ENCODE data around the gene ZNF70. TPM values are rescaled to one million over a fixed set of nuclear protein-coding genes. Genes with fewer than 3 reads are reported as not detected.

Gene ZNF70
- total and polyA plus RNA-seq, 2 donors (not counting 1 experiment from before 2014, with no cell fraction given): 2.1 to 8.3 TPM

DNA sequence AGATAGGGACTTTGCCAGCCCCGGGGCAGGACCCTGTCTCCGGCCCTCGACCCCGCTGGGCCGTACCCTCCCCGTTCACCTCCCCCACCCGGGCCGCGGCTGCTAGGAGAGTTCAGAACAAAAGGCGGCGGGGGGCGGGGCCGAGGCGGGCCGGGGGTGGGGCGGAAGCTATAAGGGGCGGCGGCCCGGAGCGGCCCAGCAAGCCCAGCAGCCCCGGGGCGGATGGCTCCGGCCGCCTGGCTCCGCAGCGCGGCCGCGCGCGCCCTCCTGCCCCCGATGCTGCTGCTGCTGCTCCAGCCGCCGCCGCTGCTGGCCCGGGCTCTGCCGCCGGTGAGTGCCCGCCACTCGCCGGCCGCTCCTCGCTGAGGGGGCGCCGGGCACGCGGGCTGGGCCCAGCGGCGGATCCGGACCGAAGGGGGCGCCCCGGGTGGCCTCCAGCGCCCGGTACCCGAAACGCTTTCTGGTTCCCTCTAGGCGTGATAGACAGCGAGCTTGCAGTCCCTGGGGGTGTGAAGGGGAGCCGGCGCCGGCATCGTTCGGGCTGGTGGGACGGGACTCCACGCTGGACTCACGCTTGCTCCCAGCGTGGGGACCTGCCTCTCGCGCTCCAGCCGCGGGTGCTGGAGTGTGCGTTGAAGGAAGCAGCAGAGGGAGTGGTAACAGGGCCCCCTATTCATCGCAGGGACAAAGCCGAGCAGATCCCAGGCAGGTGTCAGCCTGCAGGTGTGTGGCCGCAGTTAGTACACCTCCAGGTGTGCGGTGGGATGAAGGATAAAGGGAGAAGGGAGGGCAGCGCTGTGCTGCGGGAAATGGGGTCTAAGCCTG is 21.9 kb upstream of the ZNF70 start, which contains the start of gene MMP11:
Gene MMP11, plus strand, starts transcription at position 201 of the 825 bp plus-strand sequence. Its CDS starts 22 bp downstream, at position 223.
- intact Hi-C loops (cut with micrococcal nuclease): loop anchor here (1.0 kb wide), 1 partner anchor 14 kb away; no protein-coding TSS in a partner anchor
- peak within 1 kb of the TSS; percentile 95 for H3K4me2 ChIP-seq (replicated peaks; ENCODE audit: low read depth, low read length, poor library complexity, severe bottlenecking)
- H4K20me1 ChIP-seq (ENCODE audit: control insufficient read depth, insufficient read depth, low read length, poor library complexity, severe bottlenecking): peaks cover 7% of the 10 kb centered on the region
- H3K4me1 ChIP-seq (ENCODE audit: control insufficient read depth in 2 of 2, insufficient read depth in 2 of 2, low read length in 2 of 2): peaks cover 40 to 55% of the 10 kb centered on the region in 2 donors
- H3K4me3 ChIP-seq (ENCODE audit: control extremely low read depth in 1 of 5, extremely low read depth in 1 of 5, insufficient read depth in 1 of 5, low read depth in 2 of 5, low read length in 4 of 5): peak within 1 kb of the TSS in 4 of 5 experiments; percentile 37 to 67 (median 49)
- H3K27ac ChIP-seq (ENCODE audit: low read length in 2 of 2): peak within 1 kb of the TSS; percentile 51 to 57
- Mint-ChIP-seq H3K27me3 (no peaks in the 10 kb centered on the region), H3K4me1 (peaks cover 40% of the 10 kb centered on the region), H3K27ac (peak within 1 kb of the TSS; percentile 77), H3K9me3 (ENCODE audit: insufficient read depth) (no peaks in the 10 kb centered on the region), H3K4me3 (peak within 1 kb of the TSS; percentile 92)
- ATAC-seq (ENCODE audit: low read depth): peak; percentile 64
- peak within 1 kb of the TSS; percentile 81 for H2AFZ ChIP-seq (ENCODE audit: insufficient read depth, low read depth, low read length, poor library complexity, severe bottlenecking)
- CTCF ChIA-PET: interaction anchor here (0.9 to 12.8 kb wide), 8 partner anchors 17 to 121 kb away, joined by 3 to 188 read pairs (median 3); partner anchors contain the start of genes MIF, SLC2A11, VPREB3 and ZNF70
- peaks cover 22% of the 10 kb centered on the region for H3K79me2 ChIP-seq (ENCODE audit: control insufficient read depth, insufficient read depth, low read length)
- TF ChIP-seq, protein P1, sequence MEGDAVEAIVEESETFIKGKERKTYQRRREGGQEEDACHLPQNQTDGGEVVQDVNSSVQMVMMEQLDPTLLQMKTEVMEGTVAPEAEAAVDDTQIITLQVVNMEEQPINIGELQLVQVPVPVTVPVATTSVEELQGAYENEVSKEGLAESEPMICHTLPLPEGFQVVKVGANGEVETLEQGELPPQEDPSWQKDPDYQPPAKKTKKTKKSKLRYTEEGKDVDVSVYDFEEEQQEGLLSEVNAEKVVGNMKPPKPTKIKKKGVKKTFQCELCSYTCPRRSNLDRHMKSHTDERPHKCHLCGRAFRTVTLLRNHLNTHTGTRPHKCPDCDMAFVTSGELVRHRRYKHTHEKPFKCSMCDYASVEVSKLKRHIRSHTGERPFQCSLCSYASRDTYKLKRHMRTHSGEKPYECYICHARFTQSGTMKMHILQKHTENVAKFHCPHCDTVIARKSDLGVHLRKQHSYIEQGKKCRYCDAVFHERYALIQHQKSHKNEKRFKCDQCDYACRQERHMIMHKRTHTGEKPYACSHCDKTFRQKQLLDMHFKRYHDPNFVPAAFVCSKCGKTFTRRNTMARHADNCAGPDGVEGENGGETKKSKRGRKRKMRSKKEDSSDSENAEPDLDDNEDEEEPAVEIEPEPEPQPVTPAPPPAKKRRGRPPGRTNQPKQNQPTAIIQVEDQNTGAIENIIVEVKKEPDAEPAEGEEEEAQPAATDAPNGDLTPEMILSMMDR (IDR thresholded peaks at IDR 0.05): peak; percentile 22
- TF ChIP-seq EZH2 (IDR thresholded peaks at IDR 0.05; ENCODE audit: borderline replicate concordance, insufficient read depth, low read depth, low read length, poor library complexity, severe bottlenecking): no peak
- WGBS (ENCODE audit: insufficient coverage): 4% methylated on average over 63 of the region's 79 CpGs
- DNase-seq: peak; percentile 74
- no peaks in the 10 kb centered on the region for H3K27me3 ChIP-seq (replicated peaks in 1 of 4; ENCODE audit: control extremely low read depth in 1 of 4, control insufficient read depth in 3 of 4, insufficient read depth in 4 of 4, low read length in 3 of 4)
- H3K9me3 ChIP-seq (ENCODE audit: control extremely low read depth in 1 of 3, control insufficient read depth in 2 of 3, insufficient read depth in 1 of 3, low read length in 2 of 3): no peaks in the 10 kb centered on the region
- no peaks in the 10 kb centered on the region for H3K36me3 ChIP-seq (replicated peaks in 1 of 2; ENCODE audit: control extremely low read depth in 1 of 2, control insufficient read depth in 1 of 2, extremely low read depth in 1 of 2, insufficient read depth in 2 of 2, low read length in 1 of 2)
- H3K9ac ChIP-seq (ENCODE audit: low read length): peak within 1 kb of the TSS; percentile 65
- POLR2A ChIA-PET: interaction anchor here (0.9 to 14.3 kb wide), 11 partner anchors 16 to 122 kb away, joined by 3 to 174 read pairs (median 4); partner anchors contain the start of genes DERL3, MIF, SLC2A11 and VPREB3

Data from B cell (primary cell).